IMR-90 (cell line): ENCODE results near the gene FAF2. TPM values are rescaled to one million over a fixed set of nuclear protein-coding genes. Genes with fewer than 3 reads are reported as not detected.

Source experiments
- ATAC-seq: fragments of 200-7000 bp; cut with Tn5 transposase; 2 replicates; pipeline ENCODE4 v1.9.1; 2020; ENCODE audit warnings: low read depth, mild to moderate bottlenecking, moderate library complexity
- BruUV-seq: library from RNA; stranded (reverse); fragments of 400-500 nt; replicated peaks from 2 replicates; lab custom pipeline; 2021; lab: Mats Ljungman, UMichigan
- CTCF ChIA-PET: fragments of 300-600 bp; formaldehyde crosslinking; extraction: SDS; loops from one replicate; lab custom pipeline; 2021; ENCODE audit warnings: antibody characterized with exemption; lab: Yijun Ruan, JAX
- POLR2A ChIA-PET: fragments of 300-600 bp; sonication (Branson Sonifier 250); formaldehyde crosslinking; loops from one replicate; lab custom pipeline; 2022; ENCODE audit warnings: antibody characterized with exemption; ENCODE audit not compliant: unreplicated experiment; lab: Charles Lee
- DNase-seq: peaks from one replicate; pipeline ENCODE4 v3.0.0; 2013
- H2AFZ ChIP-seq: replicated peaks from 2 replicates; pipeline ENCODE3; 2013; ENCODE audit warnings: low read length, mild to moderate bottlenecking; ENCODE audit not compliant: poor library complexity
- H2AK5ac ChIP-seq: 2 replicates; pipeline ENCODE4 v1.6.1; 2013; ENCODE audit warnings: low read depth, low read length, inconsistent platforms
- H2AK9ac ChIP-seq: replicated peaks from 2 replicates; pipeline ENCODE3; 2013; ENCODE audit warnings: mild to moderate bottlenecking, low read depth, low read length, moderate library complexity; ENCODE audit not compliant: poor library complexity
- H2BK120ac ChIP-seq: 2 replicates; pipeline ENCODE4 v1.6.1; 2013; ENCODE audit warnings: low read depth, low read length, inconsistent platforms
- H2BK15ac ChIP-seq: 3 replicates; pipeline ENCODE4 v1.6.1; 2013; ENCODE audit warnings: low read depth, low read length, inconsistent platforms
- H2BK20ac ChIP-seq: 2 replicates; pipeline ENCODE4 v1.6.1; 2013; ENCODE audit warnings: low read depth, mild to moderate bottlenecking, inconsistent platforms, low read length, moderate library complexity
- H2BK5ac ChIP-seq: 2 replicates; pipeline ENCODE4 v1.6.1; 2013; ENCODE audit warnings: mild to moderate bottlenecking, low read depth, low read length, inconsistent platforms; ENCODE audit not compliant: poor library complexity, severe bottlenecking
- H3K14ac ChIP-seq: replicated peaks from 2 replicates; pipeline ENCODE4 v1.6.1; 2013; ENCODE audit warnings: low read depth, low read length, inconsistent platforms
- H3K18ac ChIP-seq: 2 replicates; pipeline ENCODE4 v1.6.1; 2013; ENCODE audit warnings: low read depth, low read length, control low read depth
- H3K23ac ChIP-seq: 2 replicates; pipeline ENCODE4 v1.6.1; 2013; ENCODE audit warnings: low read depth, low read length, inconsistent platforms
- H3K27ac ChIP-seq: 2 replicates; pipeline ENCODE4 v1.5.1; 2013; ENCODE audit warnings: mild to moderate bottlenecking, control low read depth, low read length; ENCODE audit not compliant: insufficient read depth
- H3K27me3 ChIP-seq: 2 replicates; pipeline ENCODE4 v1.6.1; 2013; ENCODE audit warnings: low read length; ENCODE audit not compliant: control insufficient read depth, insufficient read depth
- H3K36me3 ChIP-seq: 2 replicates; pipeline ENCODE4 v1.6.1; 2013; ENCODE audit warnings: low read length, mixed read lengths; ENCODE audit not compliant: control insufficient read depth, insufficient read depth
- H3K4ac ChIP-seq: 2 replicates; pipeline ENCODE4 v1.6.1; 2013; ENCODE audit warnings: low read depth, low read length, inconsistent platforms
- H3K4me1 ChIP-seq: 2 replicates; pipeline ENCODE4 v1.6.1; 2013; ENCODE audit warnings: low read length, mixed read lengths; ENCODE audit not compliant: control insufficient read depth, insufficient read depth
- H3K4me2 ChIP-seq: 2 replicates; pipeline ENCODE4 v1.6.1; 2013; ENCODE audit warnings: low read depth, mild to moderate bottlenecking, control low read depth, low read length, moderate library complexity
- H3K4me3 ChIP-seq: 2 replicates; pipeline ENCODE4 v1.5.1; 2013; ENCODE audit warnings: low read depth, mild to moderate bottlenecking, control low read depth, low read length, moderate library complexity; ENCODE audit not compliant: insufficient read depth
- H3K56ac ChIP-seq: 2 replicates; pipeline ENCODE4 v1.6.1; 2013; ENCODE audit warnings: low read length, inconsistent platforms; ENCODE audit not compliant: insufficient read depth; ENCODE audit errors: extremely low read depth
- H3K79me1 ChIP-seq, 2 experiments: 2 replicates each; pipeline ENCODE4 v1.6.1; 2013; ENCODE audit warnings: low read length in 2 of 2, inconsistent platforms in 1 of 2, low read depth in 1 of 2
- H3K9ac ChIP-seq: 2 replicates; pipeline ENCODE4 v1.6.1; 2013; ENCODE audit warnings: low read depth, low read length, control low read depth
- H3K9me1 ChIP-seq: 2 replicates; pipeline ENCODE4 v1.6.1; 2013; ENCODE audit warnings: low read length, inconsistent platforms; ENCODE audit not compliant: insufficient read depth
- H3K9me3 ChIP-seq: 2 replicates; pipeline ENCODE4 v1.6.1; 2013; ENCODE audit warnings: low read length; ENCODE audit not compliant: control insufficient read depth, insufficient read depth
- H4K20me1 ChIP-seq: 2 replicates; pipeline ENCODE4 v1.6.1; 2013; ENCODE audit warnings: low read length, inconsistent platforms; ENCODE audit not compliant: insufficient read depth
- H4K5ac ChIP-seq: 2 replicates; pipeline ENCODE4 v1.6.1; 2013; ENCODE audit warnings: mild to moderate bottlenecking, low read depth, low read length, control low read depth
- H4K8ac ChIP-seq, 2 experiments: 2 replicates each; pipeline ENCODE4 v1.6.1; 2013; ENCODE audit warnings: low read depth in 2 of 2, low read length in 2 of 2, control low read depth in 1 of 2, inconsistent platforms in 1 of 2
- H4K91ac ChIP-seq: 2 replicates; pipeline ENCODE4 v1.6.1; 2013; ENCODE audit warnings: low read depth, low read length, inconsistent platforms; ENCODE audit not compliant: insufficient read depth
- CEBPB ChIP-seq: IDR thresholded peaks from 2 replicates; pipeline ENCODE4 v1.6.1; 2012; ENCODE audit warnings: low read depth, low read length, improper control_type of control experiment
- CHD1 ChIP-seq: IDR thresholded peaks from 2 replicates; pipeline ENCODE4 v1.6.1; 2012; ENCODE audit warnings: low read depth, low read length, improper control_type of control experiment
- CTCF ChIP-seq: conservative IDR thresholded peaks from 2 replicates; pipeline ENCODE4 v1.5.1; 2012; ENCODE audit warnings: mild to moderate bottlenecking, low read depth, low read length, improper control_type of control experiment
- ELK1 ChIP-seq: fragments of 150-350 bp; IDR thresholded peaks from 2 replicates; pipeline ENCODE4 v1.6.1; 2016; ENCODE audit warnings: low read depth, mild to moderate bottlenecking, low read length, moderate library complexity, borderline replicate concordance
- FOS ChIP-seq: fragments of 150-350 bp; IDR thresholded peaks from 2 replicates; pipeline ENCODE4 v1.6.1; 2016; ENCODE audit warnings: low read depth, low read length
- MAFK ChIP-seq: IDR thresholded peaks from 2 replicates; pipeline ENCODE4 v1.6.1; 2012; ENCODE audit warnings: low read depth, low read length, improper control_type of control experiment
- MAZ ChIP-seq: IDR thresholded peaks from 2 replicates; pipeline ENCODE4 v1.6.1; 2012; ENCODE audit warnings: low read depth, mild to moderate bottlenecking, low read length, improper control_type of control experiment, moderate library complexity, borderline replicate concordance
- MXI1 ChIP-seq: IDR thresholded peaks from 2 replicates; pipeline ENCODE4 v1.6.1; 2012; ENCODE audit warnings: low read depth, mild to moderate bottlenecking, low read length, moderate library complexity, borderline replicate concordance
- NFE2L2 ChIP-seq: fragments of 150-350 bp; IDR thresholded peaks from 2 replicates; pipeline ENCODE4 v1.6.1; 2016; ENCODE audit warnings: low read depth, mild to moderate bottlenecking, low read length
- POLR2A ChIP-seq: IDR thresholded peaks from 2 replicates; pipeline ENCODE4 v1.6.1; 2012; ENCODE audit warnings: mild to moderate bottlenecking, low read depth, low read length
- RAD21 ChIP-seq: IDR thresholded peaks from 2 replicates; pipeline ENCODE4 v1.6.1; 2012; ENCODE audit warnings: low read length, improper control_type of control experiment
- RFX5 ChIP-seq: IDR thresholded peaks from 2 replicates; pipeline ENCODE4 v1.8.0; 2012; ENCODE audit warnings: low read depth, mild to moderate bottlenecking, low read length, moderate library complexity
- SMC3 ChIP-seq: fragments of 150-350 bp; IDR thresholded peaks from 2 replicates; pipeline ENCODE4 v1.6.1; 2016; ENCODE audit warnings: low read depth, mild to moderate bottlenecking, antibody characterized with exemption, low read length, moderate library complexity
- WGBS, 2 experiments: methylation state at CpG; one replicate each; pipeline versions ENCODE4 v1.1.5 to v1.1.7; 2013; ENCODE audit warnings: missing lambda C conversion rate in 2 of 2; ENCODE audit not compliant: insufficient read length in 1 of 2; ENCODE audit errors: extremely low coverage in 2 of 2; 5-methylcytosine and 5-hydroxymethylcytosine counted together
- dilution Hi-C: fragments of 300-500 bp; cut with HindIII; formaldehyde crosslinking; loops from one replicate; pipeline ENCODE4 v1.14.3; 2018; ENCODE audit warnings: low sequenced_read_pairs; ENCODE audit not compliant: unreplicated experiment
- in situ Hi-C: fragments of 300-500 bp; cut with MboI; formaldehyde crosslinking; loops from 3 replicates; pipeline ENCODE4 v1.14.3; 2019; ENCODE audit warnings: low sequenced_read_pairs, inconsistent platforms, mixed read lengths
- intact Hi-C: fragments of 100-400 bp; cut with micrococcal nuclease; formaldehyde crosslinking; loops from 2 replicates; pipeline ENCODE4 v1.10.0; 2022
- polyA plus RNA-seq, 3 experiments: library from polyadenylated mRNA; depleted of rRNA; stranded (reverse); fragments of >200 nt; gene quantifications; 2 replicates each; pipeline ENCODE4 v1.2.3, GENCODE V29; 2012; ENCODE audit warnings: low replicate concordance in 1 of 3
- total RNA-seq: library from RNA; depleted of rRNA; stranded (reverse); fragments of >200 nt; gene quantifications from 2 replicates; pipeline ENCODE4 v1.2.3, GENCODE V29; 2012

The FAF2 gene
- total and polyA plus RNA-seq, 2 of the 4 experiments (the other 2 are of a cell fraction), result 32.9 to 47.0 TPM

- ChIA-PET POLR2A (no interaction called here), CTCF (no interaction called here)
- H2BK5ac ChIP-seq, result no peak overlapping the region
- no peak overlapping the region for H3K23ac ChIP-seq
- BruUV-seq, result no TSS peak
- H3K18ac ChIP-seq, result no peak overlapping the region
- H4K91ac ChIP-seq, result no peak overlapping the region
- H3K4me3 ChIP-seq, result no peak overlapping the region
- H4K8ac ChIP-seq, result no peak overlapping the region
- no peak overlapping the region for H3K56ac ChIP-seq
- no peak overlapping the region for H4K5ac ChIP-seq
- H3K4ac ChIP-seq, result no peak overlapping the region
- H3K4me2 ChIP-seq, result no peak overlapping the region
- H3K27ac ChIP-seq, result no peak overlapping the region
- in situ Hi-C loops, result no loop called here
- H2AK5ac ChIP-seq, result no peak overlapping the region
- dilution Hi-C loops, result no loop called here
- peaks cover 47% of the 10 kb centered on the region for H4K20me1 ChIP-seq
- peaks cover 13% of the 10 kb centered on the region for H3K4me1 ChIP-seq
- TF ChIP-seq POLR2A, result no peak
- TF ChIP-seq CEBPB, result no peak
- TF ChIP-seq CHD1, result no peak
- no peak for TF ChIP-seq ELK1
- TF ChIP-seq RFX5, result no peak
- TF ChIP-seq MXI1, result no peak
- TF ChIP-seq RAD21, result no peak
- TF ChIP-seq SMC3, result no peak
- no peak for TF ChIP-seq MAFK
- no peak for TF ChIP-seq FOS
- no peak for TF ChIP-seq NFE2L2
- no peak for TF ChIP-seq CTCF
- TF ChIP-seq MAZ, result no peak
- no peaks in the 10 kb centered on the region for H3K9me3 ChIP-seq
- no peak overlapping the region for H2BK120ac ChIP-seq
- H3K9ac ChIP-seq, result no peak overlapping the region
- H3K14ac ChIP-seq, result no peak overlapping the region
- no CpG with 5 or more reads among the region's 1 CpG for WGBS, 2 experiments
- peaks cover 28 to 72% of the 10 kb centered on the region in 2 experiments for H3K79me1 ChIP-seq
- ATAC-seq, result no peak
- H3K9me1 ChIP-seq, result peaks cover 9% of the 10 kb centered on the region; the same call in 1 of the 2 replicates
- H2BK15ac ChIP-seq, result no peak overlapping the region
- no peak overlapping the region for H2AK9ac ChIP-seq
- H3K27me3 ChIP-seq, result no peaks in the 10 kb centered on the region
- no peak overlapping the region for H2BK20ac ChIP-seq
- no peak overlapping the region for H2AFZ ChIP-seq
- DNase-seq, result no peak
- peaks cover 4% of the 10 kb centered on the region; the same call in 1 of the 2 replicates for H3K36me3 ChIP-seq
- intact Hi-C loops, result no loop called here
Observed at GRCh38 chr5:176469296-176469695, 21.1 kb downstream of the FAF2 start.
